Ishikawa (cell line): Measurements from ENCODE around the gene RASSF5.

Experiments
- CEBPB ChIP-seq: IDR thresholded peaks from 2 replicates; pipeline ENCODE4 v1.6.1; 2012
- CREB1 ChIP-seq: IDR thresholded peaks from 2 replicates; pipeline ENCODE4 v1.6.1; 2012; ENCODE audit warnings: low read depth
- EGR1 ChIP-seq: IDR thresholded peaks from 2 replicates; pipeline ENCODE4 v1.6.1; 2012
- EP300 ChIP-seq: IDR thresholded peaks from 2 replicates; pipeline ENCODE4 v1.6.1; 2012; ENCODE audit warnings: borderline replicate concordance
- FOXM1 ChIP-seq: IDR thresholded peaks from 2 replicates; pipeline ENCODE4 v1.6.1; 2012; ENCODE audit warnings: low read depth, borderline replicate concordance
- MAX ChIP-seq: IDR thresholded peaks from 2 replicates; pipeline ENCODE4 v1.6.1; 2012
- NFIC ChIP-seq: IDR thresholded peaks from 2 replicates; pipeline ENCODE4 v1.6.1; 2012
- RAD21 ChIP-seq: IDR thresholded peaks from 2 replicates; pipeline ENCODE4 v1.6.1; 2012; ENCODE audit warnings: low read depth
- REST ChIP-seq: IDR thresholded peaks from 2 replicates; pipeline ENCODE4 v1.6.1; 2012; ENCODE audit warnings: low read depth, mild to moderate bottlenecking
- TAF1 ChIP-seq: IDR thresholded peaks from 2 replicates; pipeline ENCODE4 v1.6.1; 2012; ENCODE audit warnings: low read depth, mild to moderate bottlenecking
- TCF12 ChIP-seq: IDR thresholded peaks from 2 replicates; pipeline ENCODE4 v1.6.1; 2012; ENCODE audit warnings: low read depth
- TEAD4 ChIP-seq: IDR thresholded peaks from 2 replicates; pipeline ENCODE4 v1.6.1; 2012
- USF1 ChIP-seq: IDR thresholded peaks from 2 replicates; pipeline ENCODE4 v1.6.1; 2012
- YY1 ChIP-seq: IDR thresholded peaks from 2 replicates; pipeline ENCODE4 v1.6.1; 2012; ENCODE audit warnings: low read depth
- ZBTB7A ChIP-seq: IDR thresholded peaks from 2 replicates; pipeline ENCODE4 v1.6.1; 2012; ENCODE audit warnings: low read depth

RASSF5 gene

GRCh38 chr1:206584683-206585082, 77.4 kb downstream of the RASSF5 start:
- no peak for TF ChIP-seq USF1
- TF ChIP-seq NFIC = no peak
- TF ChIP-seq REST = no peak
- TF ChIP-seq FOXM1 = no peak
- no peak for TF ChIP-seq MAX
- no peak for TF ChIP-seq EGR1
- no peak for TF ChIP-seq TEAD4
- TF ChIP-seq YY1 = no peak
- no peak for TF ChIP-seq EP300
- no peak for TF ChIP-seq CEBPB
- no peak for TF ChIP-seq ZBTB7A
- no peak for TF ChIP-seq TCF12
- TF ChIP-seq TAF1 = no peak
- no peak for TF ChIP-seq RAD21
- no peak for TF ChIP-seq CREB1

GRCh38 chr1:206586501-206587445, 79.4 kb downstream of the RASSF5 start:
- TF ChIP-seq EGR1 (no peak), RAD21 (no peak), FOXM1 (no peak), TEAD4 (no peak), TAF1 (no peak), REST (no peak), CEBPB (no peak), NFIC (no peak), ZBTB7A (no peak), TCF12 (no peak), EP300 (no peak), YY1 (no peak), CREB1 (no peak), USF1 (no peak), MAX (no peak)

- no peak for TF ChIP-seq EGR1
- no peak for TF ChIP-seq RAD21
- TF ChIP-seq TAF1 = no peak
- no peak for TF ChIP-seq MAX
- no peak for TF ChIP-seq CREB1
- no peak for TF ChIP-seq ZBTB7A
- TF ChIP-seq TCF12 = no peak
- TF ChIP-seq YY1 = no peak
- TF ChIP-seq NFIC = no peak
- TF ChIP-seq USF1 = no peak
- no peak for TF ChIP-seq REST
Measured at GRCh38 chr1:206587904-206588303, 80.6 kb downstream of the RASSF5 start.
